Measurements from ENCODE around the gene TTLL11.

DNA sequence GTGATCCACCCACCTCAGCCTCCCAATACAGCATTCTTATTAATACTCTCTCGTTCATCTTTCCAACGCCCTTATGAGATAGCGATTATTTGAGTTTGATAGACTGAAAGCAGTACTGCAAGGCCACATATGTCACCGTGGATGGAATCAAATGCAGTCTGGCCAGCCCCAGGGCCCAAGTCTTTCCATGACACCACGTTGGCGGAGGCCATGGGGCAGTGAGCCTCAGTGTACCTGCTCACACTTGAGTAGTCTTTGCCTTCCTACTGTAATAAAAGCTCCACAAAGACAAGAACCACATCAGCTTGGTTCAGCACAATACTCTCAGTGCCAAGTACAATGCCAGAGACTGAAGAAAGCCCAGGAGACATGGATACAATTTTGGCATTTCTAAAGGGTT, 88.5 kb downstream of the TTLL11 start:
- TF ChIP-seq POLR2AphosphoS5 (IDR thresholded peaks at IDR 0.05) (no peak), EP300 (IDR thresholded peaks at IDR 0.05) (no peak), POLR2A (IDR thresholded peaks at IDR 0.05) (no peak)
- TF ChIP-seq, protein P1, sequence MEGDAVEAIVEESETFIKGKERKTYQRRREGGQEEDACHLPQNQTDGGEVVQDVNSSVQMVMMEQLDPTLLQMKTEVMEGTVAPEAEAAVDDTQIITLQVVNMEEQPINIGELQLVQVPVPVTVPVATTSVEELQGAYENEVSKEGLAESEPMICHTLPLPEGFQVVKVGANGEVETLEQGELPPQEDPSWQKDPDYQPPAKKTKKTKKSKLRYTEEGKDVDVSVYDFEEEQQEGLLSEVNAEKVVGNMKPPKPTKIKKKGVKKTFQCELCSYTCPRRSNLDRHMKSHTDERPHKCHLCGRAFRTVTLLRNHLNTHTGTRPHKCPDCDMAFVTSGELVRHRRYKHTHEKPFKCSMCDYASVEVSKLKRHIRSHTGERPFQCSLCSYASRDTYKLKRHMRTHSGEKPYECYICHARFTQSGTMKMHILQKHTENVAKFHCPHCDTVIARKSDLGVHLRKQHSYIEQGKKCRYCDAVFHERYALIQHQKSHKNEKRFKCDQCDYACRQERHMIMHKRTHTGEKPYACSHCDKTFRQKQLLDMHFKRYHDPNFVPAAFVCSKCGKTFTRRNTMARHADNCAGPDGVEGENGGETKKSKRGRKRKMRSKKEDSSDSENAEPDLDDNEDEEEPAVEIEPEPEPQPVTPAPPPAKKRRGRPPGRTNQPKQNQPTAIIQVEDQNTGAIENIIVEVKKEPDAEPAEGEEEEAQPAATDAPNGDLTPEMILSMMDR (IDR thresholded peaks at IDR 0.05) = no peak

Measured in upper lobe of left lung (tissue), 4 donors.